Neural progenitor cell (in vitro differentiated cells): Measurements from ENCODE around the gene PGLYRP4. TPM values are rescaled to one million over a fixed set of nuclear protein-coding genes. Genes with fewer than 3 reads are reported as not detected.

Experiments
- DNase-seq: peaks from one replicate; pipeline ENCODE4 v3.0.0-alpha.2; 2016; ENCODE audit warnings: low spot score
- H2AFZ ChIP-seq: fragments of 200-600 bp; sonication (generic); replicated peaks from 2 replicates; pipeline ENCODE4 v1.6.1; 2016; ENCODE audit warnings: antibody characterized with exemption
- H3F3A ChIP-seq: fragments of 200-600 bp; sonication (generic); 2 replicates; pipeline ENCODE4 v1.6.1; 2016; ENCODE audit warnings: antibody characterized with exemption, low read depth
- H3K27ac ChIP-seq: fragments of 200-600 bp; sonication (generic); 2 replicates; pipeline ENCODE4 v1.5.1; 2016; ENCODE audit warnings: mild to moderate bottlenecking
- H3K27me3 ChIP-seq: fragments of 200-600 bp; sonication (generic); 2 replicates; pipeline ENCODE4 v1.6.1; 2016; ENCODE audit warnings: mild to moderate bottlenecking, moderate library complexity
- H3K36me3 ChIP-seq: fragments of 200-600 bp; sonication (generic); 2 replicates; pipeline ENCODE4 v1.5.1; 2016
- H3K4me1 ChIP-seq: fragments of 200-600 bp; sonication (generic); 2 replicates; pipeline ENCODE4 v1.6.1; 2016; ENCODE audit warnings: mixed run types
- H3K4me2 ChIP-seq: fragments of 200-600 bp; sonication (generic); 2 replicates; pipeline ENCODE4 v1.6.1; 2016
- H3K4me3 ChIP-seq: fragments of 200-600 bp; sonication (generic); 2 replicates; pipeline ENCODE4 v1.5.1; 2016
- H3K79me2 ChIP-seq: fragments of 200-600 bp; sonication (generic); 2 replicates; pipeline ENCODE4 v1.6.1; 2016; ENCODE audit warnings: low read depth
- H3K9ac ChIP-seq: fragments of 200-600 bp; sonication (generic); 2 replicates; pipeline ENCODE4 v1.6.1; 2016
- H3K9me3 ChIP-seq: fragments of 200-600 bp; sonication (generic); 2 replicates; pipeline ENCODE4 v1.5.1; 2016; ENCODE audit warnings: low read depth
- H4K20me1 ChIP-seq: fragments of 200-600 bp; sonication (generic); 2 replicates; pipeline ENCODE4 v1.6.1; 2016; ENCODE audit warnings: low read depth
- H3K27ac Mint-ChIP-seq: 3 replicates; pipeline ENCODE4 v1.8.0; 2021; ENCODE audit warnings: mixed read lengths
- H3K27me3 Mint-ChIP-seq: 2 replicates; pipeline ENCODE4 v1.8.0; 2022; ENCODE audit warnings: low read depth, mild to moderate bottlenecking, inconsistent platforms, moderate library complexity, mixed read lengths; ENCODE audit not compliant: insufficient read depth
- H3K36me3 Mint-ChIP-seq: 3 replicates; pipeline ENCODE4 v1.8.0; 2021; ENCODE audit warnings: mixed read lengths
- H3K4me1 Mint-ChIP-seq: 3 replicates; pipeline ENCODE4 v1.8.0; 2021; ENCODE audit warnings: mixed read lengths
- H3K4me3 Mint-ChIP-seq: 3 replicates; pipeline ENCODE4 v1.8.0; 2021; ENCODE audit warnings: mild to moderate bottlenecking, moderate library complexity, mixed read lengths
- H3K9me3 Mint-ChIP-seq: 3 replicates; pipeline ENCODE4 v1.8.0; 2020; ENCODE audit warnings: mixed read lengths
- EZH2 ChIP-seq: fragments of 200-600 bp; sonication (generic); IDR thresholded peaks from 2 replicates; pipeline ENCODE4 v1.6.1; 2017; ENCODE audit warnings: antibody characterized with exemption, mild to moderate bottlenecking, moderate library complexity
- EZH2phosphoT487 ChIP-seq: fragments of 200-600 bp; sonication (generic); IDR thresholded peaks from 2 replicates; pipeline ENCODE4 v1.6.1; 2017; ENCODE audit warnings: antibody characterized with exemption
- total RNA-seq: library from RNA; depleted of rRNA; stranded (reverse); fragments of >200 nt; gene quantifications from 2 replicates; pipeline ENCODE4 v1.2.3, GENCODE V29; 2015; ENCODE audit warnings: low replicate concordance
- TF ChIP-seq, protein P1 (sequence below): fragments of 200-600 bp; sonication (generic); IDR thresholded peaks from 2 replicates; pipeline ENCODE4 v1.5.1; 2017; ENCODE audit warnings: antibody characterized with exemption, mild to moderate bottlenecking

PGLYRP4 gene
- total RNA-seq, 1 donor from 2014 or later: not detected

DNA sequence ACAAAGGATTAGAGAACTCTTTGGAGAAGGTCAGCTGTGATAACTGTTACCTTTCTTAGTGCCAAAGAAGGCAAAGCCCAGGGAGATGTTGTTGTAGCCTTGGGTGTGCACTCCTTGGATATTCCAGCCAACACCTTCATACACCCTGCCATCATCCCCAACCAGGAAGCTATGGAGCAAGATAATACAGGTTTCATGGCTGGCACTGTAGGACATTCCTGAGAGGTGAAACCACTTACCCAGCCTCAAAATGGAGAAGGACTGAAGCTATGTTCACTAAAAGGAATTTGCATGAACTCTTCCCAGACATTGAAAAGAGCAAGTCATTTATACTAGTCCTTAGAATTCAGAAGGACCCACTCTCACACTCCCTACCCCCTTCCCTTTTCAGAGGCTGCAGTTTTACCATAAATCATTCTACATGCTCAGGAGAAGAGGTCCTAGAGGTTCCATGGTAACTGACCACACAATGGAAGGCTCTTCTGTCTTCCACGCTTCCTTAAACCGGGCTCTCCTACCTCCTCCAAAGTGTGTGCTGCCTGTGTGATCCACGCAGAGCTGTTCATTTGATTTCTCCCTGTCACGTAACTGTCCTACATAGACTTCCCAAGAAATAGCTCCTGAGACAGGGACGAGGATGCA is 5.5 kb downstream of the PGLYRP4 start:
- no peak overlapping the region for H3K27ac Mint-ChIP-seq
- no peak overlapping the region for H3K27ac ChIP-seq

DNA sequence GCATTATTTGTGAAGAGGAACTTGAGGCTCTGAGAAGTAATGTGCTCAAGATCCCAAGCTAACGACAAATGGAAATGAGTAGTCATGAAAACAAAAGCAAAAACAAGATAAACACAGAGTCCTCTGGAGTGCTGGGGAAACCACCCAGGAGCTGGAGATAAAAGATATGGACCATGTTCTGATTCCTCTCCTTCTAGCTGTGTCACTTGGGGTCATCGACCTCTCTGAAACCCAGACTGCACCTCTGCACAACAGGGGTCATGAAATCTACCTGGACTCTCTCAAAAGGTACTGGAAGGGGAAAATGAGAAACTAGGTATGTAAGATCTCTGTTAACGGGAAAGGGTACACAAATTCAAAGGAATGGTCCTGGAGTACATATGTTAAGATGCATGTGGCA is 6.5 kb downstream of the PGLYRP4 start:
- TF ChIP-seq, protein P1, sequence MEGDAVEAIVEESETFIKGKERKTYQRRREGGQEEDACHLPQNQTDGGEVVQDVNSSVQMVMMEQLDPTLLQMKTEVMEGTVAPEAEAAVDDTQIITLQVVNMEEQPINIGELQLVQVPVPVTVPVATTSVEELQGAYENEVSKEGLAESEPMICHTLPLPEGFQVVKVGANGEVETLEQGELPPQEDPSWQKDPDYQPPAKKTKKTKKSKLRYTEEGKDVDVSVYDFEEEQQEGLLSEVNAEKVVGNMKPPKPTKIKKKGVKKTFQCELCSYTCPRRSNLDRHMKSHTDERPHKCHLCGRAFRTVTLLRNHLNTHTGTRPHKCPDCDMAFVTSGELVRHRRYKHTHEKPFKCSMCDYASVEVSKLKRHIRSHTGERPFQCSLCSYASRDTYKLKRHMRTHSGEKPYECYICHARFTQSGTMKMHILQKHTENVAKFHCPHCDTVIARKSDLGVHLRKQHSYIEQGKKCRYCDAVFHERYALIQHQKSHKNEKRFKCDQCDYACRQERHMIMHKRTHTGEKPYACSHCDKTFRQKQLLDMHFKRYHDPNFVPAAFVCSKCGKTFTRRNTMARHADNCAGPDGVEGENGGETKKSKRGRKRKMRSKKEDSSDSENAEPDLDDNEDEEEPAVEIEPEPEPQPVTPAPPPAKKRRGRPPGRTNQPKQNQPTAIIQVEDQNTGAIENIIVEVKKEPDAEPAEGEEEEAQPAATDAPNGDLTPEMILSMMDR: no peak
- TF ChIP-seq EZH2: no peak
- TF ChIP-seq EZH2phosphoT487: no peak
- H3K27ac ChIP-seq: no peak overlapping the region
- no peak overlapping the region for H3K4me2 ChIP-seq
- no peaks in the 10 kb centered on the region for H3K36me3 ChIP-seq
- no peaks in the 10 kb centered on the region for H4K20me1 ChIP-seq
- Mint-ChIP-seq H3K4me3 (no peak overlapping the region), H3K27me3 (peaks cover 5% of the 10 kb centered on the region), H3K9me3 (no peaks in the 10 kb centered on the region), H3K4me1 (no peaks in the 10 kb centered on the region), H3K36me3 (no peaks in the 10 kb centered on the region), H3K27ac (no peak overlapping the region)
- no peaks in the 10 kb centered on the region for H3K79me2 ChIP-seq
- no peaks in the 10 kb centered on the region for H3K4me1 ChIP-seq
- no peak overlapping the region for H3K4me3 ChIP-seq
- H3K27me3 ChIP-seq: no peaks in the 10 kb centered on the region
- H3F3A ChIP-seq: no peaks in the 10 kb centered on the region
- DNase-seq: no peak
- H3K9me3 ChIP-seq: no peaks in the 10 kb centered on the region
- no peak overlapping the region for H2AFZ ChIP-seq
- no peak overlapping the region for H3K9ac ChIP-seq

More for the DNA sequence above, 5.5 kb downstream of the PGLYRP4 start:
- no peak overlapping the region for H2AFZ ChIP-seq
- no peaks in the 10 kb centered on the region for H3K4me1 ChIP-seq
- H3K36me3 ChIP-seq: no peaks in the 10 kb centered on the region
- H4K20me1 ChIP-seq: no peaks in the 10 kb centered on the region
- H3K4me3 Mint-ChIP-seq: no peak overlapping the region
- H3K27me3 Mint-ChIP-seq: peaks cover 5% of the 10 kb centered on the region
- H3K27me3 ChIP-seq: no peaks in the 10 kb centered on the region
- no peaks in the 10 kb centered on the region for H3K79me2 ChIP-seq
- no peak overlapping the region for H3K4me2 ChIP-seq
- no peaks in the 10 kb centered on the region for H3F3A ChIP-seq
- TF ChIP-seq EZH2 (no peak), EZH2phosphoT487 (no peak)
- TF ChIP-seq, protein P1: no peak
- H3K4me3 ChIP-seq: no peak overlapping the region
- no peak overlapping the region for H3K9ac ChIP-seq
- no peaks in the 10 kb centered on the region for H3K36me3 Mint-ChIP-seq
- no peaks in the 10 kb centered on the region for H3K9me3 Mint-ChIP-seq
- no peak for DNase-seq
- no peaks in the 10 kb centered on the region for H3K4me1 Mint-ChIP-seq
- no peaks in the 10 kb centered on the region for H3K9me3 ChIP-seq

DNA sequence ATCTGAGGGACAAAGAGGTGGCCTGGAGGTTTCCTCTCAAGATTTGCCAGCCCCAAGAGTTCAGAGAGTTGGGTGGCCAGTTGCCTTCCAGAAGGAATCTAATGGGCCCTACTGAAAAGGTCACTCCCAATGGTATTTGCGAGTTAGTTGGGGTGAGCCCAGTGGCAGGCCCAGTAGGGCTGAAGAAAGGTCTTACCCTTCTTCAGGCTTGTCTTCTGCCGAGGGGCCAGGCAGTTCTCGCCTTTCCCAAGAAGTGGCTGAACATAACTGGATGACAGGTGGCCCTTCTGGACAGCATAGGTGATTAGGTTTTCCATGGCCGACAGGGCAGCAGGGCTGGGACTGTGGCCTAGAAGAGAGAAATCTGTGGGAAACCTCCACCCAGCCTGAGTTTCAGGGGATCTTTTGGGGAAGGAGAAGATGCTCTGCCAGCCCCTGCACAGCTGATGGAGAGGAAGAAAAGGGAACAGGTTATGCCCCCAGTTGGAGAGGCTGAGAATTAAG is 7.2 kb downstream of the PGLYRP4 start:
- H3K27me3 ChIP-seq: no peaks in the 10 kb centered on the region
- no peak overlapping the region for H3K9ac ChIP-seq
- no peaks in the 10 kb centered on the region for H3K4me1 ChIP-seq
- no peak for DNase-seq
- H3K4me1 Mint-ChIP-seq: no peaks in the 10 kb centered on the region
- H3K27me3 Mint-ChIP-seq: peaks cover 5% of the 10 kb centered on the region
- no peaks in the 10 kb centered on the region for H3K36me3 Mint-ChIP-seq
- H3F3A ChIP-seq: no peaks in the 10 kb centered on the region
- no peak overlapping the region for H3K4me2 ChIP-seq
- no peak overlapping the region for H2AFZ ChIP-seq
- H3K36me3 ChIP-seq: no peaks in the 10 kb centered on the region
- no peak overlapping the region for H3K4me3 Mint-ChIP-seq
- H3K4me3 ChIP-seq: no peak overlapping the region
- no peak overlapping the region for H3K27ac ChIP-seq
- no peaks in the 10 kb centered on the region for H3K79me2 ChIP-seq
- no peaks in the 10 kb centered on the region for H3K9me3 ChIP-seq
- H4K20me1 ChIP-seq: no peaks in the 10 kb centered on the region
- TF ChIP-seq EZH2 (no peak), EZH2phosphoT487 (no peak)
- TF ChIP-seq, protein P1: no peak
- H3K27ac Mint-ChIP-seq: no peak overlapping the region
- no peaks in the 10 kb centered on the region for H3K9me3 Mint-ChIP-seq
